Smooth muscle cell (in vitro differentiated cells): ENCODE results near the gene RALGPS1. TPM values are rescaled to one million over a fixed set of nuclear protein-coding genes. Genes with fewer than 3 reads are reported as not detected.

Experiments used
- DNase-seq: peaks from one replicate; lab custom pipeline; 2025; ENCODE audit not compliant: unreplicated experiment; lab: John Stamatoyannopoulos, UW
- H2AFZ ChIP-seq: fragments of 200-600 bp; sonication (generic); 2 replicates; pipeline ENCODE4 v1.6.0; 2016; ENCODE audit warnings: antibody characterized with exemption, low read depth, mild to moderate bottlenecking
- H3F3A ChIP-seq: fragments of 200-600 bp; sonication (generic); 2 replicates; pipeline ENCODE4 v1.6.0; 2017; ENCODE audit warnings: antibody characterized with exemption, low read depth
- H3K27ac ChIP-seq: fragments of 200-600 bp; sonication (generic); 2 replicates; pipeline ENCODE4 v1.5.1; 2016; ENCODE audit warnings: low read depth, mild to moderate bottlenecking
- H3K27me3 ChIP-seq: fragments of 200-600 bp; sonication (generic); 2 replicates; pipeline ENCODE4 v1.6.1; 2016; ENCODE audit warnings: low read depth, mild to moderate bottlenecking
- H3K36me3 ChIP-seq: fragments of 200-600 bp; sonication (generic); 2 replicates; pipeline ENCODE4 v1.5.1; 2016; ENCODE audit warnings: low read depth
- H3K4me1 ChIP-seq: fragments of 200-600 bp; sonication (generic); 2 replicates; pipeline ENCODE4 v1.5.1; 2016; ENCODE audit warnings: low read depth
- H3K4me2 ChIP-seq: fragments of 200-600 bp; sonication (generic); 2 replicates; pipeline ENCODE4 v1.6.0; 2016; ENCODE audit warnings: mild to moderate bottlenecking
- H3K4me3 ChIP-seq: fragments of 200-600 bp; sonication (generic); 2 replicates; pipeline ENCODE4 v1.5.1; 2016; ENCODE audit warnings: mild to moderate bottlenecking
- H3K79me2 ChIP-seq: fragments of 200-600 bp; sonication (generic); 2 replicates; pipeline ENCODE4 v1.6.0; 2016; ENCODE audit warnings: low read depth, mild to moderate bottlenecking
- H3K9ac ChIP-seq: fragments of 200-600 bp; sonication (generic); 2 replicates; pipeline ENCODE4 v1.6.0; 2016; ENCODE audit warnings: low read depth
- H3K9me3 ChIP-seq: fragments of 200-600 bp; sonication (generic); replicated peaks from 2 replicates; pipeline ENCODE4 v1.5.1; 2016; ENCODE audit warnings: low read depth
- H4K20me1 ChIP-seq: fragments of 200-600 bp; sonication (generic); 2 replicates; pipeline ENCODE4 v1.6.0; 2016; ENCODE audit warnings: low read depth
- CTCF ChIP-seq: fragments of 200-600 bp; sonication (generic); IDR thresholded peaks from 2 replicates; pipeline ENCODE4 v1.5.1; 2017; ENCODE audit warnings: borderline replicate concordance, mild to moderate bottlenecking, antibody characterized with exemption; ENCODE audit not compliant: insufficient read depth, poor library complexity, severe bottlenecking
- WGBS: methylation state at CpG from one replicate; pipeline ENCODE4 v1.1.7; 2016; ENCODE audit warnings: low lambda C conversion rate; 5-methylcytosine and 5-hydroxymethylcytosine counted together
- polyA plus RNA-seq: library from polyadenylated mRNA; unstranded; fragments of >200 nt; fragmentation: Nextera tagmentation; extraction: Ambion mirVana; gene quantifications from 2 replicates; pipeline ENCODE4 v1.2.1, GENCODE V29; 2016
- total RNA-seq: library from RNA; depleted of rRNA; stranded (reverse); fragments of >200 nt; gene quantifications from 2 replicates; pipeline ENCODE4 v1.2.3, GENCODE V29; 2014

RALGPS1 gene
- total and polyA plus RNA-seq, 2 experiments from 2014 or later: 2.1 to 4.0 TPM

GRCh38 chr9:127102788-127103187 lies 188.2 kb downstream of the RALGPS1 start:
- TF ChIP-seq CTCF: no peak

GRCh38 chr9:127104581-127105311 lies 190.2 kb downstream of the RALGPS1 start:
- Histone ChIP-seq H3K27me3 (no peaks in the 10 kb centered on the region), H3K4me3 (no peak overlapping the region), H3K36me3 (no peaks in the 10 kb centered on the region), H3K79me2 (no peaks in the 10 kb centered on the region), H4K20me1 (no peaks in the 10 kb centered on the region), H3F3A (no peaks in the 10 kb centered on the region), H3K27ac (no peak overlapping the region), H3K4me1 (no peaks in the 10 kb centered on the region), H3K9ac (no peak overlapping the region), H3K4me2 (no peak overlapping the region), H3K9me3 (no peaks in the 10 kb centered on the region), H2AFZ (no peak overlapping the region)
- DNase-seq: no peak
- TF ChIP-seq CTCF: no peak
- 54% methylated on average over 7 of the region's 7 CpGs for WGBS

More at GRCh38 chr9:127102788-127103187, 188.2 kb downstream of the RALGPS1 start:
- H2AFZ ChIP-seq: no peak overlapping the region
- H3K79me2 ChIP-seq: no peaks in the 10 kb centered on the region
- no peak overlapping the region for H3K9ac ChIP-seq
- H3K9me3 ChIP-seq: no peaks in the 10 kb centered on the region
- H3K4me2 ChIP-seq: no peak overlapping the region
- H3K27ac ChIP-seq: no peak overlapping the region
- WGBS: 92% methylated on average over 2 of the region's 2 CpGs
- H3F3A ChIP-seq: no peaks in the 10 kb centered on the region
- no peaks in the 10 kb centered on the region for H4K20me1 ChIP-seq
- DNase-seq: no peak
- H3K4me3 ChIP-seq: no peak overlapping the region
- no peaks in the 10 kb centered on the region for H3K27me3 ChIP-seq
- H3K36me3 ChIP-seq: no peaks in the 10 kb centered on the region
- H3K4me1 ChIP-seq: no peaks in the 10 kb centered on the region

- Histone ChIP-seq H4K20me1 (no peaks in the 10 kb centered on the region), H3K27me3 (no peaks in the 10 kb centered on the region), H3K36me3 (no peaks in the 10 kb centered on the region), H3K9ac (no peak overlapping the region), H3K9me3 (no peaks in the 10 kb centered on the region), H2AFZ (no peak overlapping the region), H3K27ac (no peak overlapping the region), H3K4me3 (no peak overlapping the region), H3F3A (no peaks in the 10 kb centered on the region), H3K4me2 (no peak overlapping the region), H3K4me1 (no peaks in the 10 kb centered on the region), H3K79me2 (no peaks in the 10 kb centered on the region)
- WGBS: 80% methylated on average over 7 of the region's 7 CpGs
- TF ChIP-seq CTCF: no peak
- no peak for DNase-seq
Measured at GRCh38 chr9:127105805-127106465, 191.4 kb downstream of the RALGPS1 start.

- no peaks in the 10 kb centered on the region for H3K36me3 ChIP-seq
- no peaks in the 10 kb centered on the region for H3K27me3 ChIP-seq
- no peak overlapping the region for H3K9ac ChIP-seq
- H4K20me1 ChIP-seq: no peaks in the 10 kb centered on the region
- H3F3A ChIP-seq: no peaks in the 10 kb centered on the region
- H3K9me3 ChIP-seq: no peaks in the 10 kb centered on the region
- H3K27ac ChIP-seq: no peak overlapping the region
- H2AFZ ChIP-seq: no peak overlapping the region
- H3K4me2 ChIP-seq: no peak overlapping the region
- no peak for DNase-seq
- no peak for TF ChIP-seq CTCF
- no peak overlapping the region for H3K4me3 ChIP-seq
- no peaks in the 10 kb centered on the region for H3K4me1 ChIP-seq
- no peaks in the 10 kb centered on the region for H3K79me2 ChIP-seq
- WGBS: 94% methylated on average over 4 of the region's 4 CpGs
Measured at GRCh38 chr9:127106466-127106855, 191.9 kb downstream of the RALGPS1 start.
